ENCODE data around the gene C1S. TPM values are rescaled to one million over a fixed set of nuclear protein-coding genes. Genes with fewer than 3 reads are reported as not detected.

Gene C1S
- total and polyA plus RNA-seq, 9 of the 15 experiments (the other 6 are each of a cell fraction or from before 2014, with no cell fraction given) = 0.08 to 0.84 (median 0.27) TPM

- TF ChIP-seq ZNF639 (CRISPR knock-in tag; conservative IDR thresholded peaks at IDR 0.05 in 1 of 2, IDR thresholded peaks at IDR 0.05 in 1 of 2) (peak in 1 of 2 experiments; percentile 69; a peak in 2 of 4 replicates), ARID4B (CRISPR knock-in tag; IDR thresholded peaks at IDR 0.05) (no peak), CBX8 (IDR thresholded peaks at IDR 0.05; ENCODE audit: borderline replicate concordance, extremely low read depth, low read depth, low read length, poor library complexity, severe bottlenecking) (no peak), KAT7 (CRISPR knock-in tag; IDR thresholded peaks at IDR 0.05; ENCODE audit: borderline replicate concordance) (no peak), REST (IDR thresholded peaks at IDR 0.05; ENCODE audit: borderline replicate concordance) (no peak), REST (CRISPR knock-in tag; IDR thresholded peaks at IDR 0.05; ENCODE audit: low read depth) (no peak), CREB3 (tag; conservative IDR thresholded peaks at IDR 0.05; ENCODE audit: low read depth) (peak; percentile 93), SAFB (IDR thresholded peaks at IDR 0.05; ENCODE audit: borderline replicate concordance, low read depth, low read length) (no peak)
Observed at GRCh38 chr12:7058163-7058845, 2.2 kb upstream of the C1S start (continued).

Data from K562 (cell line).